Heart right ventricle (tissue), 16 donors: ENCODE measurements around the gene DUSP2. TPM values are rescaled to one million over a fixed set of nuclear protein-coding genes. Genes with fewer than 3 reads are reported as not detected.

ENCODE experiments used
- ATAC-seq, 8 donors: fragments of 200-7000 bp; cut with Tn5 transposase; one replicate each; pipeline ENCODE4 v1.9.1; 2020; ENCODE audit warnings: mild to moderate bottlenecking in 8 of 8, moderate library complexity in 8 of 8, moderate number of reproducible peaks in 1 of 8
- DNase-seq, 2 donors: peaks; one replicate each; pipeline ENCODE4 v3.0.0-alpha.2; 2020
- H3K27ac ChIP-seq, 10 donors: fragments of 200-600 bp; sonication (generic) in 2 of 10; one replicate each; pipeline versions ENCODE4 v1.5.0 to v1.8.0; 2020 to 2022; ENCODE audit warnings: mild to moderate bottlenecking in 3 of 10
- H3K27me3 ChIP-seq, 7 donors: fragments of 200-600 bp; one replicate each; pipeline ENCODE4 v1.8.0; 2021 to 2022; ENCODE audit warnings: mild to moderate bottlenecking in 2 of 7
- H3K36me3 ChIP-seq, 9 donors: fragments of 200-600 bp; sonication (generic) in 1 of 9; one replicate each; pipeline versions ENCODE4 v1.5.0 to v1.8.0; 2020 to 2022; ENCODE audit warnings: mild to moderate bottlenecking in 2 of 9
- H3K4me1 ChIP-seq, 9 donors: fragments of 200-600 bp; sonication (generic) in 1 of 9; one replicate each; pipeline versions ENCODE4 v1.5.0 to v1.8.0; 2020 to 2022; ENCODE audit warnings: mild to moderate bottlenecking in 4 of 9
- H3K4me3 ChIP-seq, 10 donors: fragments of 200-600 bp; sonication (generic) in 2 of 10; one replicate each; pipeline versions ENCODE4 v1.5.0 to v1.8.0; 2020 to 2022; ENCODE audit warnings: mild to moderate bottlenecking in 7 of 10, moderate library complexity in 2 of 10
- H3K9me3 ChIP-seq, 11 donors: fragments of 200-600 bp in 10 of 11; sonication (generic) in 2 of 11; one replicate each; pipeline versions ENCODE4 v1.5.0 to v1.8.0; 2013 to 2022; ENCODE audit warnings: mild to moderate bottlenecking in 2 of 11, control low read depth in 1 of 11, moderate library complexity in 1 of 11
- CTCF ChIP-seq, 9 donors: fragments of 200-600 bp; sonication (generic) in 2 of 9; IDR thresholded peaks; one replicate each; pipeline versions ENCODE4 v1.5.0 to v1.8.0; 2021 to 2022; ENCODE audit warnings: antibody characterized with exemption in 9 of 9, mild to moderate bottlenecking in 5 of 9, moderate library complexity in 1 of 9
- WGBS, 2 donors: extraction: QIAGEN DNeasy Blood & Tissue Kit; methylation state at CpG; one replicate each; pipeline ENCODE4 v1.1.7; 2013; ENCODE audit warnings: inconsistent platforms in 1 of 2; 5-methylcytosine and 5-hydroxymethylcytosine counted together
- intact Hi-C, 10 donors: fragments of 100-400 bp; cut with DNase I; formaldehyde crosslinking; loops; one replicate each; pipeline versions ENCODE4 v1.11.1 to v1.14.2; 2022
- polyA plus RNA-seq, 2 donors: library from polyadenylated mRNA; stranded (reverse); fragments of 200-250 nt; gene quantifications; one replicate each; pipeline ENCODE4 v1.2.3, GENCODE V29; 2013
- total RNA-seq, 10 donors: library from RNA; stranded (reverse); fragmentation: NEBNext Ultra II Directional in 3 of 10; extraction: Animal tissue kit (Norgen Biotek cat#: 25700) in 3 of 10; gene quantifications; one replicate each; pipeline versions ENCODE4 v1.2.1 to v1.2.4, GENCODE V29; 2021 to 2023
- donor health status: Arrhythmogenic right ventricular cardiomyopathy.
- donor health status: ischemic (EF 13 %, LVEDD 7.1; RV severe dilation, severe dysfunction).
- donor health status: healthy with polysubstance abuse.
- donor health status: DM: no; HTN: yes; CAD: no.
- donor health status: DM: no; HTN: no; CAD: no.
- donor health status: ischemic (EF 25% LVEDD 6.9; RV normal size, moderate dysfunction).
- donor health status: ischemic (EF 25% LVEDD 5.7; RV mildly dilated, moderate dysfunction).
- donor health status: healthy.
- donor health status: DM: yes; HTN: yes; CAD: no.
- donor health status: Ischemic cardiomyopathy.
- donor health status: ischemic (EF 35%, LVEDD 5.7; RV mildly dilated, moderate dysfunction).
- donor health status: nonischemic (EF 11% LVEDD 7.7; RV severe dilation, severe dysfunction).
- donor health status: DM: yes; HTN: yes; CAD: no.
- donor health status: PGD.
- donor health status: ischemic (EF 29% LVEDD 5.4; RV normal size, mild dysfunction).
- donor health status: nonischemic (EF 23%, LVEDD 6.1; RV moderate dilation, normal function).

Gene DUSP2
- total and polyA plus RNA-seq, 12 donors, result 0.61 to 29.1 (median 2.7) TPM

GRCh38 chr2:96121414-96121813, 23.8 kb downstream of the DUSP2 start:
- Histone ChIP-seq H3K36me3 (no peaks in the 10 kb centered on the region), H3K4me1 (peaks cover 0 to 8% (median 4%) of the 10 kb centered on the region in 9 donors), H3K27ac (no peak overlapping the region), H3K9me3 (no peaks in the 10 kb centered on the region), H3K4me3 (no peak overlapping the region), H3K27me3 (peaks cover 0 to 48% (median 21%) of the 10 kb centered on the region in 7 donors)
- ATAC-seq (no peak), DNase-seq (no peak)
- WGBS, 2 donors, result 93 to 95% methylated on average over 4 of the region's 4 CpGs
- intact Hi-C loops, result no loop called here
- TF ChIP-seq CTCF (IDR thresholded peaks at IDR 0.05), result no peak

- no peaks in the 10 kb centered on the region for H3K9me3 ChIP-seq
- no peak for TF ChIP-seq CTCF (IDR thresholded peaks at IDR 0.05)
- H3K4me1 ChIP-seq, result peaks cover 0 to 12% (median 8%) of the 10 kb centered on the region in 9 donors
- intact Hi-C loops, result no loop called here
- DNase-seq (no peak), ATAC-seq (no peak)
- H3K27me3 ChIP-seq, result peaks cover 0 to 51% (median 25%) of the 10 kb centered on the region in 7 donors
- WGBS, 2 donors, result 61 to 74% methylated on average over 7 of the region's 7 CpGs
- no peaks in the 10 kb centered on the region for H3K36me3 ChIP-seq
- H3K27ac ChIP-seq, result no peak overlapping the region
- H3K4me3 ChIP-seq, result no peak overlapping the region
Observed at GRCh38 chr2:96120991-96121390, 24.2 kb downstream of the DUSP2 start.

- peaks cover 0 to 20% (median 10%) of the 10 kb centered on the region in 9 donors for H3K4me1 ChIP-seq
- intact Hi-C loops, result no loop called here
- WGBS, 2 donors, result 48 to 50% methylated on average over 11 of the region's 11 CpGs
- ATAC-seq, result no peak
- no peak for DNase-seq
- no peaks in the 10 kb centered on the region for H3K36me3 ChIP-seq
- peaks cover 0 to 59% (median 28%) of the 10 kb centered on the region in 7 donors for H3K27me3 ChIP-seq
- no peak for TF ChIP-seq CTCF (IDR thresholded peaks at IDR 0.05)
- H3K27ac ChIP-seq, result no peak overlapping the region
- no peaks in the 10 kb centered on the region for H3K9me3 ChIP-seq
- no peak overlapping the region for H3K4me3 ChIP-seq
Observed at GRCh38 chr2:96120091-96120720, 25.0 kb downstream of the DUSP2 start.

- ATAC-seq (no peak), DNase-seq (no peak)
- Histone ChIP-seq H3K4me3 (no peak overlapping the region), H3K4me1 (peaks cover 0 to 25% (median 12%) of the 10 kb centered on the region in 9 donors), H3K36me3 (no peaks in the 10 kb centered on the region), H3K27ac (no peak overlapping the region), H3K27me3 (peaks cover 0 to 62% (median 28%) of the 10 kb centered on the region in 7 donors), H3K9me3 (no peaks in the 10 kb centered on the region)
- 96 to 99% methylated on average over 5 of the region's 5 CpGs for WGBS, 2 donors
- intact Hi-C loops, result loop anchor here in 7 of 10 donors (5.0 to 10.0 kb wide), 5 partner anchors 37 to 95 kb away; no protein-coding TSS in a partner anchor
- no peak for TF ChIP-seq CTCF (IDR thresholded peaks at IDR 0.05)
Observed at GRCh38 chr2:96119389-96119751, 25.9 kb downstream of the DUSP2 start.
